A549 (cell line): ENCODE data around the gene NDUFA8.

Experiments
- BHLHE40 ChIP-seq: IDR thresholded peaks from 2 replicates; pipeline ENCODE4 v1.6.1; 2012; ENCODE audit warnings: low read depth, low read length, inconsistent platforms
- CHD2 ChIP-seq: fragments of 150-350 bp; IDR thresholded peaks from 2 replicates; pipeline ENCODE4 v1.6.1; 2014; ENCODE audit warnings: low read length; ENCODE audit not compliant: partially characterized antibody
- CTCF ChIP-seq: fragments of >200 bp; sonication (Bioruptor Twin); formaldehyde crosslinking; IDR thresholded peaks from 3 replicates; pipeline ENCODE4 v1.5.1; 2016
- EP300 ChIP-seq, 2 experiments: fragments of >200 bp; sonication (Bioruptor Twin); formaldehyde crosslinking; IDR thresholded peaks; 2 replicates in 1 of 2; 3 replicates in 1 of 2; pipeline ENCODE4 v1.6.1; 2016 to 2017
- JUNB ChIP-seq: fragments of >200 bp; sonication (Bioruptor Twin); formaldehyde crosslinking; IDR thresholded peaks from 2 replicates; pipeline ENCODE4 v1.6.1; 2016
- MAFK ChIP-seq: fragments of 450-650 bp; IDR thresholded peaks from 2 replicates; pipeline ENCODE4 v1.6.1; 2014; ENCODE audit not compliant: partially characterized antibody
- PHF8 ChIP-seq: fragments of 200-600 bp; sonication (generic); IDR thresholded peaks from 2 replicates; pipeline ENCODE4 v1.6.1; 2016; ENCODE audit warnings: low read depth, mild to moderate bottlenecking, antibody characterized with exemption, moderate library complexity, borderline replicate concordance
- POLR2A ChIP-seq: IDR thresholded peaks from 2 replicates; pipeline ENCODE4 v1.6.1; 2012; ENCODE audit warnings: mild to moderate bottlenecking, low read length
- POLR2AphosphoS2 ChIP-seq: conservative IDR thresholded peaks from 2 replicates; pipeline ENCODE4 v1.6.1; 2012; ENCODE audit warnings: low read length, improper control_type of control experiment, inconsistent platforms
- RAD21 ChIP-seq, 2 experiments: fragments of >200 bp in 1 of 2; sonication (Bioruptor Twin) in 1 of 2; formaldehyde crosslinking in 1 of 2; IDR thresholded peaks in 1 of 2; conservative IDR thresholded peaks in 1 of 2; 2 replicates in 1 of 2; 3 replicates in 1 of 2; pipeline ENCODE4 v1.6.1; 2012 to 2018; ENCODE audit warnings: inconsistent platforms in 1 of 2
- ZNF302 ChIP-seq: fragments of 250-450 bp; sonication (Bioruptor Pico); IDR thresholded peaks from 2 replicates; pipeline ENCODE4 v1.9.0; 2021; ENCODE audit warnings: inconsistent platforms, mild to moderate bottlenecking, moderate library complexity
- TF ChIP-seq, protein P1 (sequence below): fragments of >200 bp; sonication (Bioruptor Twin); formaldehyde crosslinking; IDR thresholded peaks from 3 replicates; pipeline ENCODE4 v1.6.1; 2016
- TF ChIP-seq, protein P2 (sequence below): IDR thresholded peaks from 2 replicates; pipeline ENCODE4 v1.6.1; 2012; ENCODE audit warnings: low read depth, borderline replicate concordance

- TF ChIP-seq PHF8: no peak
- TF ChIP-seq, protein P1, sequence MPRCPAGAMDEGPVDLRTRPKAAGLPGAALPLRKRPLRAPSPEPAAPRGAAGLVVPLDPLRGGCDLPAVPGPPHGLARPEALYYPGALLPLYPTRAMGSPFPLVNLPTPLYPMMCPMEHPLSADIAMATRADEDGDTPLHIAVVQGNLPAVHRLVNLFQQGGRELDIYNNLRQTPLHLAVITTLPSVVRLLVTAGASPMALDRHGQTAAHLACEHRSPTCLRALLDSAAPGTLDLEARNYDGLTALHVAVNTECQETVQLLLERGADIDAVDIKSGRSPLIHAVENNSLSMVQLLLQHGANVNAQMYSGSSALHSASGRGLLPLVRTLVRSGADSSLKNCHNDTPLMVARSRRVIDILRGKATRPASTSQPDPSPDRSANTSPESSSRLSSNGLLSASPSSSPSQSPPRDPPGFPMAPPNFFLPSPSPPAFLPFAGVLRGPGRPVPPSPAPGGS: no peak
- no peak for TF ChIP-seq POLR2AphosphoS2
- no peak for TF ChIP-seq CTCF
- TF ChIP-seq, protein P2, sequence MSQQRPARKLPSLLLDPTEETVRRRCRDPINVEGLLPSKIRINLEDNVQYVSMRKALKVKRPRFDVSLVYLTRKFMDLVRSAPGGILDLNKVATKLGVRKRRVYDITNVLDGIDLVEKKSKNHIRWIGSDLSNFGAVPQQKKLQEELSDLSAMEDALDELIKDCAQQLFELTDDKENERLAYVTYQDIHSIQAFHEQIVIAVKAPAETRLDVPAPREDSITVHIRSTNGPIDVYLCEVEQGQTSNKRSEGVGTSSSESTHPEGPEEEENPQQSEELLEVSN: no peak
- TF ChIP-seq POLR2A: no peak
- no peak for TF ChIP-seq RAD21 (conservative IDR thresholded peaks at IDR 0.05 in 1 of 2, IDR thresholded peaks at IDR 0.05 in 1 of 2)
- TF ChIP-seq MAFK: no peak
- TF ChIP-seq CHD2: no peak
- no peak for TF ChIP-seq JUNB
- no peak for TF ChIP-seq ZNF302 (CRISPR knock-in tag)
- TF ChIP-seq BHLHE40: no peak
- TF ChIP-seq EP300 (IDR thresholded peaks at IDR 0.05): no peak
Observed at GRCh38 chr9:122135529-122135859, 24.1 kb downstream of the NDUFA8 start.
